Measurements from ENCODE around the gene ATG4A.
A peak's percentile ranks its signal among the peaks of the same experiment; 100 is the strongest.

ATG4A gene

DNA sequence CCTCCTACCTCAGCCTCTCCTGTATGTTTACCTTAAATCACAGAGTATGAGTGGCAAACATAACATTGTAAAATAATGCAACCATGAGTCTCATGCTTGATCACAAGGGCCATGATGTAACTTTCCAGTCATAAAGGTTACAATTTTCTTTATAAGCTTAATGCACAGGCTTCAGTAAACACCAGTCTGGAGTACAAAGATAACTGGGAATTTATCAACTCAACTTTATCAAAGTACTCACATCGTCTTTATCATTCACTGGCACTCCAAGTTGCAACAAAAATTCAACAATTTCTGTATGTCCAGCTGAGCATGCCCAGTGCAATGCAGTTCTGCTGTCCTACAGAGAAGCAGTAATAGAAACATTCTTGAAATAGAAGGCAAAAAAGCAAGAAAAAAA is 3.1 kb upstream of the ATG4A start:
- DNase-seq (no peak), ATAC-seq (replicated peaks) (no peak)
- Mint-ChIP-seq H3K4me1 (peaks cover 0 to 5% of the 10 kb centered on the region in 2 donors), H3K27me3 (no peaks in the 10 kb centered on the region), H3K36me3 (peaks cover 0 to 3% of the 10 kb centered on the region in 2 donors), H3K27ac (no peak overlapping the region), H3K4me3 (no peak overlapping the region), H3K9me3 (no peaks in the 10 kb centered on the region)

GRCh38 chrX:108090491-108091263 is 901 bp upstream of the ATG4A start:
- no peak overlapping the region for H3K4me3 Mint-ChIP-seq
- no peak overlapping the region for H3K27ac Mint-ChIP-seq
- peaks cover 0 to 5% of the 10 kb centered on the region in 2 donors for H3K4me1 Mint-ChIP-seq
- DNase-seq: no peak
- no peaks in the 10 kb centered on the region for H3K27me3 Mint-ChIP-seq
- peak; percentile 0 for ATAC-seq (replicated peaks)
- H3K9me3 Mint-ChIP-seq: no peaks in the 10 kb centered on the region
- peaks cover 0 to 3% of the 10 kb centered on the region in 2 donors for H3K36me3 Mint-ChIP-seq

DNA sequence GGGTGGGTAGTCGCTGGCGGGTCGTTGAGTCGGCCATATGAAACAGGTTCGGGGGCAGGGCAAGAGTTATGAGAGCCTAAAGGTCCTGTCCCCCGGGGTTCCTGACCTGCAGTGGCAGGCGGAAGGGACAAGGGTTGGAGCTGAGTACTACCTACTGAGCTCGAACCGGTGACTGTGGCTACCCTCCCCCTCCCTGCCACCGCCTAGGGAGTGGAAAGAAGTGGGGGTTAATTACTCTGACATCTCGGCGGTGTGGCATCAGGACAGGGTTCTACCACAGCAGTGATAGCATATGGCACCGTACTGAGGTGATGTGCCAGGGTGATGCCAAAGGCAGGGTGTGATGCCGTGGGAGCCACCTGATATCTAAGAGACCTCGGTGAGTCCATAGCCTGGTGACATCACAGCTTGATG is 307 bp downstream of the ATG4A start:
- no peak overlapping the region for H3K4me3 Mint-ChIP-seq
- no peaks in the 10 kb centered on the region for H3K27me3 Mint-ChIP-seq
- H3K36me3 Mint-ChIP-seq: peaks cover 0 to 3% of the 10 kb centered on the region in 2 donors
- no peak for DNase-seq
- H3K4me1 Mint-ChIP-seq: peaks cover 0 to 5% of the 10 kb centered on the region in 2 donors
- no peaks in the 10 kb centered on the region for H3K9me3 Mint-ChIP-seq
- peak; percentile 46 to 55 for ATAC-seq (replicated peaks)
- no peak overlapping the region for H3K27ac Mint-ChIP-seq

- Mint-ChIP-seq H3K9me3 (no peaks in the 10 kb centered on the region), H3K4me1 (peaks cover 0 to 5% of the 10 kb centered on the region in 2 donors), H3K36me3 (no peaks in the 10 kb centered on the region), H3K27me3 (no peaks in the 10 kb centered on the region), H3K27ac (no peak overlapping the region), H3K4me3 (no peak overlapping the region)
- DNase-seq (no peak), ATAC-seq (replicated peaks) (no peak)
These were observed 5.8 kb downstream of the ATG4A start for GRCh38 chrX:108097380-108097779.

DNA sequence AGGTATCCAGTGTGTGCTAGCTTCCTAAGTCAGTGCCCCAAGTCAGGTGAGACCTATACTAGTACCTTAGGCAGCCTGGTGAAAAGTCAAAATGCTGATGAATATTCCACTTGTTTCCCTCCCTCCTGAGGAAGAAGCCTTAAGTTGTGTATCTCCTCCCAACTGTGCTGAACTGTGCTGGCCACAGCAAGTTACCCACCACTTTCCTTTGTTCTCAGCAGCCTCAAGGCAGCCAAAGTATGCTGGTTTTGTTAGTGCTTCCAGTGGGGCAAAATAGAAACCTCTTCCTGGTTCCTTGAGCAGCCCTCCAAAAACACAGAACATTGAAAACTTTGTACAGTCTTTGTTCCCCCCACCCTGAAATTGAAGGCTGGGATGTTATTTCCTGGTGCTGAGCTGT is 13.9 kb downstream of the ATG4A start:
- DNase-seq: no peak
- no peak overlapping the region for H3K4me3 Mint-ChIP-seq
- H3K4me1 Mint-ChIP-seq: peaks cover 4 to 20% of the 10 kb centered on the region in 2 donors
- H3K36me3 Mint-ChIP-seq: peaks cover 6 to 8% of the 10 kb centered on the region in 2 donors
- H3K27me3 Mint-ChIP-seq: no peaks in the 10 kb centered on the region
- no peak overlapping the region for H3K27ac Mint-ChIP-seq
- ATAC-seq (replicated peaks): no peak
- H3K9me3 Mint-ChIP-seq: peaks cover 4 to 6% of the 10 kb centered on the region in 2 donors

GRCh38 chrX:108114541-108114940 is 23.0 kb downstream of the ATG4A start:
- no peak overlapping the region for H3K27ac Mint-ChIP-seq
- peaks cover 4 to 6% of the 10 kb centered on the region in 2 donors for H3K9me3 Mint-ChIP-seq
- ATAC-seq (replicated peaks) (no peak), DNase-seq (no peak)
- H3K36me3 Mint-ChIP-seq: peaks cover 6 to 9% of the 10 kb centered on the region in 2 donors
- no peak overlapping the region for H3K4me3 Mint-ChIP-seq
- H3K4me1 Mint-ChIP-seq: peaks cover 0 to 2% of the 10 kb centered on the region in 2 donors
- no peaks in the 10 kb centered on the region for H3K27me3 Mint-ChIP-seq

DNA sequence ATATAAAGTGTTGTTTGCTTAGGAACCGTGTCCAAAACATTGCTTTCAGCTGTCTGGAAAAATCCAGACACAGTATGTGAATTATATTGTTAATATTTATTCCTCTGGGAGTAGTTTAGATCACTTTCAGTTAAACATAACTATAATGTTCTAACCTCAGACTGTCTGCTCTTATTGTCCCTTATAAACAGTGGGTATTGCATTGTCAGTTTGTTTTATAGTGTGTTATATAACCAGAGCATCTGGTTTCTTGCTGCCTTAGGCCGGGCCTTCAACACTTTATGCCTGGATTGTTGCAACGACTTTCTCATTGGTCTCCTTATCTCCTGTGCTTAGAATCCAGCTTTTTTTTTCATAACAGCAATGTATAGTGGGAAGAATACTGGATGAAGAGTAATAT is 26.4 kb downstream of the ATG4A start:
- Mint-ChIP-seq H3K4me1 (peaks cover 0 to 2% of the 10 kb centered on the region in 2 donors), H3K27ac (no peak overlapping the region), H3K27me3 (no peaks in the 10 kb centered on the region), H3K36me3 (peaks cover 6 to 11% of the 10 kb centered on the region in 2 donors), H3K9me3 (peaks cover 4 to 6% of the 10 kb centered on the region in 2 donors), H3K4me3 (no peak overlapping the region)
- ATAC-seq (replicated peaks) (no peak), DNase-seq (no peak)

GRCh38 chrX:108121291-108121690 is 29.7 kb downstream of the ATG4A start:
- ATAC-seq (replicated peaks) (no peak), DNase-seq (no peak)
- H3K27ac Mint-ChIP-seq: no peak overlapping the region
- no peaks in the 10 kb centered on the region for H3K9me3 Mint-ChIP-seq
- H3K36me3 Mint-ChIP-seq: peaks cover 0 to 7% of the 10 kb centered on the region in 2 donors
- H3K27me3 Mint-ChIP-seq: no peaks in the 10 kb centered on the region
- H3K4me3 Mint-ChIP-seq: no peak overlapping the region
- H3K4me1 Mint-ChIP-seq: no peaks in the 10 kb centered on the region

DNA sequence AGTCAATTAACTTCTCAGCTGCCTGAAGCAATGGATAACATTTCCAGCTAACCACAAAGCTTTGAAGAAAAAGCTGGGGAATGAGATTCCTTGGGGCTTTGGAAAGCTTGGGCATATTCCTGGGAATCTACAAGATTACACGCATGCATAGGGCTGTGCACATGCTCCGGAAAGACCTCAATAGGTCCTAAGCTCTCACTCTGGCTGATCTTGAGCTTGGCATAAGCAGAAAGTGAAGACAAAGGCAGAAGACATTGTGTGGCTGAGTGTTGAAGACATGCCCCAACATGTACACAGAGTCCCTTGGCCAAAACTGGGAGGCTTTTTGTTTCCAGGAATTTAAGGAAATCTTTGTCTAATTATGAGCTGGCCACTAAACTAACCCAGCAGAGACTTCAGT is 31.2 kb downstream of the ATG4A start:
- H3K27me3 Mint-ChIP-seq: no peaks in the 10 kb centered on the region
- H3K36me3 Mint-ChIP-seq: peaks cover 4 to 7% of the 10 kb centered on the region in 2 donors
- H3K9me3 Mint-ChIP-seq: no peaks in the 10 kb centered on the region
- no peak overlapping the region for H3K4me3 Mint-ChIP-seq
- no peak for ATAC-seq (replicated peaks)
- DNase-seq: no peak
- no peak overlapping the region for H3K27ac Mint-ChIP-seq
- H3K4me1 Mint-ChIP-seq: no peaks in the 10 kb centered on the region

GRCh38 chrX:108123591-108124366 is 32.2 kb downstream of the ATG4A start:
- Mint-ChIP-seq H3K36me3 (peaks cover 4 to 11% of the 10 kb centered on the region in 2 donors), H3K27ac (no peak overlapping the region), H3K27me3 (no peaks in the 10 kb centered on the region), H3K4me1 (no peaks in the 10 kb centered on the region), H3K9me3 (no peaks in the 10 kb centered on the region), H3K4me3 (no peak overlapping the region)
- DNase-seq: no peak
- no peak for ATAC-seq (replicated peaks)

GRCh38 chrX:108126661-108127060 is 35.1 kb downstream of the ATG4A start:
- H3K27ac Mint-ChIP-seq: peak overlapping the region; percentile 56
- H3K9me3 Mint-ChIP-seq: no peaks in the 10 kb centered on the region
- no peak for ATAC-seq (replicated peaks)
- H3K4me3 Mint-ChIP-seq: no peak overlapping the region
- H3K36me3 Mint-ChIP-seq: peaks cover 4 to 20% of the 10 kb centered on the region in 2 donors
- no peaks in the 10 kb centered on the region for H3K4me1 Mint-ChIP-seq
- H3K27me3 Mint-ChIP-seq: no peaks in the 10 kb centered on the region
- DNase-seq: no peak

DNA sequence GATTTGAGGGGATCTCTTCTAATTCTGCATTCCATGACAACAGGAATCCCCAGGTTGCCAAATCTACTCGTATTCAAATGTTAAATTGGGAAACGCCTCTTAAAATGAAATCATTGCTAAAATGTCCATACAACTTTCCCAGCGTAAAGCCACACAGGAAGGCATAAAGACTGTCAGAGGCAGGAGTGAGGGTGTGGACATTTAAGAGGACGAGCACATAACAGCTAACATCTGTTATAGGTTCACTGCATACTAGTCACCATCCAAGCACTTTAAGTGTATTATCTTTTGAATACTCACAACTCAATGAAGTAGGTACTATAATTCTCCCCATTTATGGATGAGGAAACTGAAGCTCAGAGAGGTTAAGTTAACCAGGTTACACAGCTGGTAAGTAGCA is 35.6 kb downstream of the ATG4A start:
- ATAC-seq (replicated peaks): no peak
- Mint-ChIP-seq H3K4me3 (no peak overlapping the region), H3K4me1 (no peaks in the 10 kb centered on the region), H3K27ac (no peak overlapping the region), H3K9me3 (no peaks in the 10 kb centered on the region), H3K36me3 (peaks cover 6 to 24% of the 10 kb centered on the region in 2 donors), H3K27me3 (no peaks in the 10 kb centered on the region)
- DNase-seq: no peak

DNA sequence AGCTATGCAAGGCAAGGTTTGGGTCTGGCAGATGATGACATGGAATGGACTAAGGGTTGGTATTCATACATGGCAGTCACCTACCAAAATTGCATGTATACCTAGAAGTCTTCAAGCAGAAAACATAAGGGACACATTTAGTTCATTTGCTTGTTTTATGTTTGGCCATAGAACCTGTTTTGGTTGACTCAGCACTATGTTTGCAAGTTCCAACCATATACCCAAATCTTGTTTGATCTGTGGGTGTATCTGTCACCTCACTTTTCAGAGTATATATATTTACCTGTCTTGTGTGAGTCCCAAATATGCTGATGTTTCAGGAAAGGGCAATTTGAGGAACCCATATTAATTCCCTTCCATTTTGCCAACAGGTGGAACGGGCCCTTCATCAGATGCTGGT is 39.3 kb downstream of the ATG4A start:
- H3K4me3 Mint-ChIP-seq: no peak overlapping the region
- peaks cover 13 to 38% of the 10 kb centered on the region in 2 donors for H3K36me3 Mint-ChIP-seq
- no peak for DNase-seq
- H3K9me3 Mint-ChIP-seq: no peaks in the 10 kb centered on the region
- no peaks in the 10 kb centered on the region for H3K4me1 Mint-ChIP-seq
- no peaks in the 10 kb centered on the region for H3K27me3 Mint-ChIP-seq
- no peak for ATAC-seq (replicated peaks)
- no peak overlapping the region for H3K27ac Mint-ChIP-seq

- H3K4me1 Mint-ChIP-seq: no peaks in the 10 kb centered on the region
- H3K9me3 Mint-ChIP-seq: no peaks in the 10 kb centered on the region
- no peak for DNase-seq
- H3K4me3 Mint-ChIP-seq: no peak overlapping the region
- no peak for ATAC-seq (replicated peaks)
- H3K27me3 Mint-ChIP-seq: no peaks in the 10 kb centered on the region
- H3K27ac Mint-ChIP-seq: no peak overlapping the region
- peaks cover 13 to 38% of the 10 kb centered on the region in 2 donors for H3K36me3 Mint-ChIP-seq
These were observed 39.9 kb downstream of the ATG4A start for GRCh38 chrX:108131471-108131870.

- no peak for ATAC-seq (replicated peaks)
- H3K36me3 Mint-ChIP-seq: peaks cover 15 to 39% of the 10 kb centered on the region in 2 donors
- H3K4me1 Mint-ChIP-seq: no peaks in the 10 kb centered on the region
- no peak for DNase-seq
- H3K4me3 Mint-ChIP-seq: no peak overlapping the region
- no peak overlapping the region for H3K27ac Mint-ChIP-seq
- no peaks in the 10 kb centered on the region for H3K27me3 Mint-ChIP-seq
- H3K9me3 Mint-ChIP-seq: no peaks in the 10 kb centered on the region
These were observed 40.5 kb downstream of the ATG4A start for GRCh38 chrX:108132034-108132433.

Measured in stimulated activated naive B cell treated with anti-CD40 and anti-IgM and Interleukin-4, amounts not matched to agents 10 μg/mL and 1 μg/mL and 100 μg/mL, for 72 hours (primary cell).